Globus pallidus (tissue), 1 donor: Measurements from ENCODE around the gene FBXL15.

ENCODE experiments used
- DNase-seq: peaks from one replicate; pipeline ENCODE4 v3.0.0-alpha.2; 2015; ENCODE audit warnings: low spot score

The FBXL15 gene

DNA sequence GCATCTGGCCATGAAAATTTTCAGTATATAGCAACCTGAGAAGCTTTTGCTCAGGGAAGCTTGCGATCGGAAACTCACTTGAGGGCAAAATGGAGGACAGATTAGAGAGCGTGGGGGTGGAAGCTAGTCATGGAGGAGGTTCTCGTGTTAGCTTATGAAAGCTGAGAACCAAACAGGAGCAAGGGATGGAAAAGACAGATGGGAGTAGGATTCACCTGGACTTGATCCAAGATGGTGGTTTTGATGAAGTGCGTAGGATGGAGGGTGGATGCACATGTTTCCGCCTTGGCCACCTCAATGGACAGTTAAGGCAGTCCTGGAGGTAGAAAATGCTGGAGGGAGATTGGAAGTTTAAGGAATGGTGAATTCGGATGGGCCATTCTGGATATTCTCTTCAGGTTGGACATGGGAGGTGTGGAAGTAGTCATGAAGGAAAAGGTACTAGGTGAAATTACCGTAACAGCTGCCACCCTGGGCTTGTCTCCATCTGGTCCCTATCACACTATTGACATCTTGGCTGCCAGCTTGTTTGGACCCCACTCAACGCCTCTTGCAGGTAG is 37.0 kb downstream of the FBXL15 start:
- DNase-seq, result no peak

- DNase-seq, result no peak
These were observed 38.0 kb downstream of the FBXL15 start for GRCh38 chr10:102458656-102459055.

DNA sequence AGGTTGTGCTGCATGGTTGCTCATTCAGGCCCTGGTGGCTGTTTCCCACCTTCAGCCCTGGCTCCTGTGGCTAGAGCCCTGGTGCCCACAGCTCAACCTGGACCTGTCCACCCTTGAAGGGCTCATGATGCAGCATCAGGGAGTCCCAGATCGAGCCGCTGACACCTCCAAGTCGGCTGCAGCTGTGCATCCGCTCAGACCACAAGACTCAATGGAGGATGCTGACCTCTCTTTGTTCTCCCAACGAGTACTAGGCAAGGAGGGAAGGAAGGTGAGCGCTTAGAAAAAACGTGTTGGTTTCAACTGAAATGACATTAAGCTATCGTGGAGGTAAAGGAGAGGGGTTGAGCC is 40.2 kb downstream of the FBXL15 start:
- peak; percentile 6 for DNase-seq

DNA sequence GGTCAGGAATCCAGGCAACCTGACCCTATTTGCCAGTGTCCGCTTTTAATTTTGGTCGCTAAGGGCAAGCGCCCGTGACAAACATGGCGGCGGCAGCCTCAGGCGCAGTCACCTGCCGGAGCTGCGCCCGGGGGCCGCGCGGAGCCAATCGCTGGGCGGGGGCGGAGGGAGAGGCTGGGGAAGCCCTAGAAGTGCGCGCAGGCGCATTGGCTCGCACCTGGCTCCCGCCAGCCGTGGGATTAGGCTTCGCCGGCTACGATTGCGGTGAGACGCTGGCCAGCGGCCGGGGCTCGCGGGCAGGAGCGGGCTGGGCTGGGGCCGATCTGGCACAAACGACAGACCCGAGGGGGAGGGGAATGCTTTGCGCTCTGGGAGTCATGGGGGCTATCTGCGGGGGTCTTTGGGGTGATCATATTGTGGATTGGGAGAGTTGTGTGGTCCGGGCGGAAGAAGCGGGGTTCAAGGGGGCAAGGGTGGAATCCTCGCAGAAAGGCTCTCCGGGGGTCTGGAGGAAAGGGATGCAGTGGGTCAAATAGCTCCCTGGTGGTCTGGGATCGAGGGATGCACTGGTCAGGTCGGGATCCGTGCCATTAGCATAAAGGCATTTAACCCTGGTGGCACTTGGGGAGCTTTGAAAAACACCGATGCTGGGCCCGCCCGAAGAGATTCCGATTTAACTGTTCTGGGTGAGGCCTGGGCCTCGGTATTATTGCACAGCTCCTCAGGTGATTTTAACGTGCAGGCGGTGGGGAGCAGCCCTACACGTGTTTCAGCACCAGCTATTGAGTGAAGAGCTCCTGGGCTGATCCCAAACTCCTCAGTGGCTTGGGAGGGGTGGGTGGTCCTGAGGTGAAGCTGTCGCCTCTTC is 40.8 kb downstream of the FBXL15 start:
- DNase-seq, result peak; percentile 84

GRCh38 chr10:102462512-102463054 is 41.9 kb downstream of the FBXL15 start:
- DNase-seq, result no peak

- DNase-seq, result no peak
These were observed 43.3 kb downstream of the FBXL15 start for GRCh38 chr10:102463983-102464382.

GRCh38 chr10:102465466-102465865 is 44.8 kb downstream of the FBXL15 start:
- DNase-seq, result no peak

- DNase-seq, result no peak
These were observed 46.7 kb downstream of the FBXL15 start for GRCh38 chr10:102467318-102467717.

DNA sequence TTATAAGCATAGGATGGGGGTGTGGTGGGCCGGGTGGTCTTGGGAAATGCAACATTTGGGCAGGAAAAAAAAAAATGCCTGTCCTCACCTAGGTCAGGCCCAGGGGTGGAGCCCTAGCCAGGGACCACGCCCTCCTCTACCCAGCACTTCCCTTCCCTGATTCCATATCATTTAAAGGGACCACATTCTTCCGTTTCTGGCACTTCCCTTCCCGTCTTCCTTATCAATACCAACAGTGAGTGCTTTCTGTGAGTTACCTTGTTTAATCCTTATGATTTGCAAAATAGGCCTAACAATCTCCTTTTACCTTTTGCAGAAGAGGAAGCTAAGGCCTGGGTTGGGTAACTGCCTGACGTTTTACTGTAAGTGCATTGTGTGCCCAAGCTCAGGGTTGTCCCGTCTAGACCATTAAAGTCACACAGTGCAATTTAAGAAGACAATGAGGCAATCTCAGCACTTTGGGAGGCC is 47.4 kb downstream of the FBXL15 start:
- DNase-seq, result no peak

- no peak for DNase-seq
These were observed 48.0 kb downstream of the FBXL15 start for GRCh38 chr10:102468683-102469082.

- DNase-seq, result no peak
These were observed 50.2 kb downstream of the FBXL15 start for GRCh38 chr10:102470579-102471546.
